ENCODE measurements around the gene SPARC. TPM values are rescaled to one million over a fixed set of nuclear protein-coding genes. Genes with fewer than 3 reads are reported as not detected.

SPARC gene
- polyA plus RNA-seq, 1 of the 3 experiments (the other 2 are of a cell fraction), result 1,115 TPM

DNA sequence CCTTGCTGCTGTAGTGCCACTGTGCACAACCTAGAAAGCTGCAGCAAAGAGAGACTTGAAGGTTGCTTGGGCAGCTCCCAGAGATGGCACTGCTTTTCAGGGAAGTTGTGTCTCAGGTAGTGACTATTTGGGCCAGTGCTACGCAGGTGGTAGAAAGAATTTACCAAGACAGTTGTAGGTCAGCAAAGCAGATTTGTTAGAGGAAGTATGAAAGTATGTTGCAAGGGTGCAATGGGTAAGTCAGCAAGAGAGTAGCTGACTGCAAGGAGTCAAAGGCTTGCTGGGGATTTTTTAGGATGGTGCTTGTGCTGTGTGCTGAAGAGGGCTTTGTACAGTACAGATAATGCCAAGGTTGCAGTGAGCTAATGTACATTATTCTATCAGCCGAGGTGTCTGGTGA is 33.5 kb upstream of the SPARC start:
- DNase-seq, result no peak
- ChIA-PET POLR2A (no interaction called here), CTCF (interaction anchor here (1.1 to 4.6 kb wide), 11 partner anchors 9 to 272 kb away, joined by 3 to 35 read pairs (median 5); partner anchors contain the start of gene SLC36A1)
- no peak overlapping the region for H3K9ac ChIP-seq
- no peaks in the 10 kb centered on the region for H3K9me2 ChIP-seq
- H3K4me2 ChIP-seq, result no peak overlapping the region
- peaks cover 17% of the 10 kb centered on the region for H3F3A ChIP-seq (replicated peaks; ENCODE audit: insufficient read depth)
- H4K20me1 ChIP-seq (ENCODE audit: insufficient read depth), result no peaks in the 10 kb centered on the region
- WGBS (ENCODE audit: low lambda C conversion rate), result 78% methylated on average over 2 of the region's 2 CpGs
- no peak overlapping the region for H3K4me3 ChIP-seq (ENCODE audit: low read depth in 2 of 2, low read length in 1 of 2)
- H3K79me2 ChIP-seq (ENCODE audit: insufficient read depth), result no peaks in the 10 kb centered on the region
- H3K27me3 ChIP-seq (ENCODE audit: insufficient read depth), result no peaks in the 10 kb centered on the region
- TF ChIP-seq, protein P1, sequence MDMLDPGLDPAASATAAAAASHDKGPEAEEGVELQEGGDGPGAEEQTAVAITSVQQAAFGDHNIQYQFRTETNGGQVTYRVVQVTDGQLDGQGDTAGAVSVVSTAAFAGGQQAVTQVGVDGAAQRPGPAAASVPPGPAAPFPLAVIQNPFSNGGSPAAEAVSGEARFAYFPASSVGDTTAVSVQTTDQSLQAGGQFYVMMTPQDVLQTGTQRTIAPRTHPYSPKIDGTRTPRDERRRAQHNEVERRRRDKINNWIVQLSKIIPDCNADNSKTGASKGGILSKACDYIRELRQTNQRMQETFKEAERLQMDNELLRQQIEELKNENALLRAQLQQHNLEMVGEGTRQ (IDR thresholded peaks at IDR 0.05; ENCODE audit: borderline replicate concordance, low read depth, low read length), result no peak
- no peak for TF ChIP-seq GATA2 (CRISPR knock-in tag; IDR thresholded peaks at IDR 0.05)
- no peak for TF ChIP-seq IRF3 (IDR thresholded peaks at IDR 0.05; ENCODE audit: low read depth, low read length)
- no peak for TF ChIP-seq SMC3 (IDR thresholded peaks at IDR 0.05; ENCODE audit: low read depth, low read length)
- TF ChIP-seq, protein P2, sequence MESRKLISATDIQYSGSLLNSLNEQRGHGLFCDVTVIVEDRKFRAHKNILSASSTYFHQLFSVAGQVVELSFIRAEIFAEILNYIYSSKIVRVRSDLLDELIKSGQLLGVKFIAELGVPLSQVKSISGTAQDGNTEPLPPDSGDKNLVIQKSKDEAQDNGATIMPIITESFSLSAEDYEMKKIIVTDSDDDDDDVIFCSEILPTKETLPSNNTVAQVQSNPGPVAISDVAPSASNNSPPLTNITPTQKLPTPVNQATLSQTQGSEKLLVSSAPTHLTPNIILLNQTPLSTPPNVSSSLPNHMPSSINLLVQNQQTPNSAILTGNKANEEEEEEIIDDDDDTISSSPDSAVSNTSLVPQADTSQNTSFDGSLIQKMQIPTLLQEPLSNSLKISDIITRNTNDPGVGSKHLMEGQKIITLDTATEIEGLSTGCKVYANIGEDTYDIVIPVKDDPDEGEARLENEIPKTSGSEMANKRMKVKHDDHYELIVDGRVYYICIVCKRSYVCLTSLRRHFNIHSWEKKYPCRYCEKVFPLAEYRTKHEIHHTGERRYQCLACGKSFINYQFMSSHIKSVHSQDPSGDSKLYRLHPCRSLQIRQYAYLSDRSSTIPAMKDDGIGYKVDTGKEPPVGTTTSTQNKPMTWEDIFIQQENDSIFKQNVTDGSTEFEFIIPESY (IDR thresholded peaks at IDR 0.05; ENCODE audit: borderline replicate concordance, low read depth), result no peak
- no peak for TF ChIP-seq REST (IDR thresholded peaks at IDR 0.05; ENCODE audit: low read depth, low read length)
- no peak for TF ChIP-seq NRF1 (IDR thresholded peaks at IDR 0.05; ENCODE audit: low read depth, low read length)
- no peak for TF ChIP-seq JUND (IDR thresholded peaks at IDR 0.05)
- TF ChIP-seq NFIC (IDR thresholded peaks at IDR 0.05; ENCODE audit: borderline replicate concordance), result no peak
- no peak for TF ChIP-seq MXI1 (IDR thresholded peaks at IDR 0.05; ENCODE audit: low read depth, low read length)
- no peak for TF ChIP-seq POLR2AphosphoS5 (IDR thresholded peaks at IDR 0.05; ENCODE audit: low read depth, low read length)
- no peak for TF ChIP-seq RFX5 (IDR thresholded peaks at IDR 0.05; ENCODE audit: low read length)
- TF ChIP-seq GABPA (IDR thresholded peaks at IDR 0.05; ENCODE audit: low read depth), result no peak
- TF ChIP-seq TAF1 (IDR thresholded peaks at IDR 0.05; ENCODE audit: borderline replicate concordance, low read depth, low read length), result no peak
- TF ChIP-seq RXRA (IDR thresholded peaks at IDR 0.05; ENCODE audit: borderline replicate concordance, low read depth), result no peak
- TF ChIP-seq CHD2 (IDR thresholded peaks at IDR 0.05; ENCODE audit: low read length, partially characterized antibody), result no peak
- TF ChIP-seq ELF1 (IDR thresholded peaks at IDR 0.05), result no peak
- TF ChIP-seq YY1 (IDR thresholded peaks at IDR 0.05; ENCODE audit: low read depth), result no peak
- H3K4me1 ChIP-seq (ENCODE audit: control insufficient read depth in 1 of 2, insufficient read depth in 2 of 2, low read depth in 1 of 2, low read length in 1 of 2), result peaks cover 0 to 8% of the 10 kb centered on the region in 2 experiments; a peak in 1 of 4 replicates
- H3K27ac ChIP-seq (ENCODE audit: low read depth in 2 of 2, low read length in 1 of 2), result no peak overlapping the region
- no peak overlapping the region for H2AFZ ChIP-seq (ENCODE audit: low read depth)
- no peaks in the 10 kb centered on the region for H3K9me3 ChIP-seq
- H3K36me3 ChIP-seq (replicated peaks in 1 of 2; ENCODE audit: control insufficient read depth in 1 of 2, insufficient read depth in 2 of 2, low read length in 1 of 2), result no peaks in the 10 kb centered on the region
